Measurements from ENCODE around the gene DNAJC5G.
"Not testable (repeated sequence)": the region's sequence is repeated elsewhere in the genome, so short reads cannot be mapped to it uniquely, and the experiment has no call there.

The DNAJC5G gene

DNA sequence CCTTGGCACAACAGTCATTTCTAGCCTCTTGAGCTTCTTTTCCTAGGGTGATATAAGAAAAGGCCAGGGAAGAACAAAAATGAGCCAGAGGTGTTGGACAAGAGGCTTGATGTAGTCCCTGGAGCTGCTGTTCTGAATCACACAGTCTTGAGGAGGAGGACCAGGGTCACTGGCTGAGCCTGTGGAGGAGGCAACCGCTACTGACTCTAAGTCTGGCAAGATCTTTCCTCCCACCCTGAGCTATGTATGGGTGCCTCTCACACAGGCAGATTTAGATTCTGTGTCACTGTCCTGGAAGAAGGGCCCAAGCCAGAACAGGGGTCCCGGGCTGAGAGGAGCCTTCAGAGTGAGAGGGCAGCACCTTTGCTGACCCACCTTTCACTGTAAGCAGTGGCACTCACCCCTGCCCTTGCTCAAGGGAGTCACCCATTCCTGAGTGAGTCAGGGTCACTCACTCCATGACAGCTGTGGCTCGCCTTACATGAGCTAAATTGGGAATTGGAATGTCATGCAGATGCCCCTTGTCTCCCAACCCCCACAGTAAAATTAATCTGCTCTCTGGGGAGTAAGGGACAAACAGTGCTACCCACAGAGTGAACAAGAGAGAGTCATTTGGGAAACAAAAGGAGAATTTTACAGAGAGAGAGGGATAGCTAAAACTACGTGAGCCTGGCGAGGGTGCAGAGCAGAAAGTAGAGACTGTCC, 6.8 kb downstream of the DNAJC5G start, which contains the start of gene TRIM54:
TRIM54 (plus strand) TSS at position 575 of the 705 bp plus-strand sequence. CDS start 303 bp downstream, outside the sequence.
- peak; percentile 55 to 73 (median 68) for DNase-seq

DNA sequence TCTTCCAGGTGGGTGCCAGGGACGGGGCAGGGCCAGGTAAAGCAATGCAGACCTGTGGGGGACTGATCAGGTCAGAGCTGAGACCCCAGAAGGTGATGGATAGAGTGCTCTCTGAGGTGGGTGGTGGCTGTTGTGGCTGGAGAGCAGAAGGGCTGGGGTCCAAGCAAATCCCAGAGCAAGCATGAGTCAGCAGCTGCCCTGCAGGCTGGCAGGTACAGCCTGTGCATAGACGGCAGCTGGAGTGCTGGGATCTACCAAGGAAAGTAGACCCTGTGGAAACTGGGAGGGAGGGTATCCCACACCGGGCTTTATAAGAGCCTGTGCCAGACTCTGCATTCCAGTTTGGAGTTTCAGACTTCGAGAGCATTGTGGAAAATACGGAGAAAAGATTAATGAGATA, 7.7 kb downstream of the DNAJC5G start:
- no peak for DNase-seq

DNA sequence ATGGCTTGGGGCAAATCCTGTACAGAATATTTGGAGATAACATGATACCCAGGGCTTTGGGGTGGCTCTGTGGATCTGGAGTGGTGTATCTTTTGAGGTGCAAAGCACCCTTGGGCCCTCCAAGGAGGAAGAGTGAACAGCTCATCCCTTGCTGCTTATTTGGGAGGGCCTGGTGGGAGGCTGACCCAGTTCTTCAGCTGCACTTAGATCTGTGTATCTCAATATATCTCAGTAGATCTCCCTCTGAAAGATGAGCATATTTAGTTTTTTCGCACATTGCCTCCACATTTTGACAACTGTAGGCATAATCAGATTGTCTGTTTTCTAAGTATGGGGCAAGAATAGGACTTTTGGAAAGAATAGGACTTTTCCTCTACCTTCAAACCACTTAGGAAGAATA, 9.8 kb downstream of the DNAJC5G start:
- no peak for DNase-seq

DNA sequence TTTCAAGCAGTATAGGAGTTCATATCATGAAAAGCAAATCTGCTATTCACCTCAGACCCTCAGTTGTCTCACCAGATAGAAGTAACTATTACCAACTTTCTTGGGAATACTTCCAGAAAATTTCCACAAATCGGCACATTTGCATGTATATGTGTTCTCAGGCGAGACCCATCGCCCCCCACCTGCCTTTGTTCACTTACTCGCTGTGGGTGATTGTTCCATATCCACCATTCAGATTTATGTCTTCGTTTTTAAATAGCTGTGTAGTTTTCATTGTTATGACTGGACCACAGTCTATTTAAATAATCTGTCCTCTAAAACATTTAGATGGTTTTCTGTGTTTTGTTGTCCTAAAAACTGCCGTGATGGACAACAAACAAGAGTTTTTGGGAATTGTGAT, 10.2 kb downstream of the DNAJC5G start:
- DNase-seq: no peak

DNA sequence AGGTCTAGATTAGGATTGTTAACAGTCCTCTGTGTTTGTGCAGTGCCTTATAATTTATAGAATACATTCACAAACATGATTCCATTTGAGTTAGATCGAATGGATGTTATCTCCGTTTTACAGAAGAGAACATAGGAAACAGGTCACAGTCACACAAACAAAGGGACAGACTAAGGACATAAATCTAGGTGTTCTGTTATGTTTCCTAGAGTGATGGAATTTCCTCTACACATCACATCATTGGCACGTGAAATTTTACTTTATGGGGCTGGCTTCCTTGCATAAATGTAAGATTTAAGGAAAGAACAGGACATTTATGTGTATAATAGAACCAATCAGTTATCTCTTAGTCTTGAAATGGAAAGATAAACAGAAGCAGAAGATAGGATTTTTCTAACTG, 13.4 kb downstream of the DNAJC5G start:
- DNase-seq: no peak

DNA sequence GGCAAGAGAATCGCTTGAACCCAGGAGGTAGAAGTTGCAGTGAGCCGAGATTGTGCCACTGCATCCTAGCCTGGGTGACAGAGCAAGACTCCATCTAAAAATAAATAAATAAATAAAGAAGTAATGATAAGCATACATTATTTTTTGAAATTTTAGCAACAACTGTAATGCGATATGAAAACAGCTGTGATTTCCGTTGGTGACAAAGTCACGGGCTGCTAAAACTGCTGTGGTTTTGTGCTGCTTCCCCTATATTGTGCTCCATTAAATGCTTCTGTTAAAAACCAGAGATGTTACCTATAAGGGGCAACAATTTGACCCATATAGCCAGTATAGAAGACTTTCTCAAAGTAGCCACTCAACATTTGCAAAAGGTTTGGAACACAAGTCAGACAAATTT, 15.3 kb downstream of the DNAJC5G start:
- DNase-seq: no peak

DNA sequence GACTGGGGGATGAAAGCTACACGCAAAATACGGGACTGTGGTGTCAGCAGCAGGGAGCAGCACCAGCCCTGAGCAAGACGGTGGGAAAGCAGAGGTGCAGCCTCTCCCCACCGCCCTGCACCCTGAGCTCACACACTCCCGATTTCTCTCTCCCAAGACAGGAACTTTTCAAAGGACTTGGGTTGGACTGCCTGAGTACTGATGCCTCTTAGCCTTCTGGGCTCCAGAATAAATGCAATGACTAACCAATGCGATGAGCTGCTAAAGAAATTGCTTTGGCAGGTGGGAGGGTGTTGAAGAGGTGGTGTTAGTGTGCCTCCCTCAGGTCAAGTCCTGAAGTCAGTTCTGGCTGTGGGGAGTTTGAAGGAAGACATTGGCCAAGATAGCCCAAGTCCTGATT, 16.6 kb downstream of the DNAJC5G start:
- DNase-seq: no peak

DNA sequence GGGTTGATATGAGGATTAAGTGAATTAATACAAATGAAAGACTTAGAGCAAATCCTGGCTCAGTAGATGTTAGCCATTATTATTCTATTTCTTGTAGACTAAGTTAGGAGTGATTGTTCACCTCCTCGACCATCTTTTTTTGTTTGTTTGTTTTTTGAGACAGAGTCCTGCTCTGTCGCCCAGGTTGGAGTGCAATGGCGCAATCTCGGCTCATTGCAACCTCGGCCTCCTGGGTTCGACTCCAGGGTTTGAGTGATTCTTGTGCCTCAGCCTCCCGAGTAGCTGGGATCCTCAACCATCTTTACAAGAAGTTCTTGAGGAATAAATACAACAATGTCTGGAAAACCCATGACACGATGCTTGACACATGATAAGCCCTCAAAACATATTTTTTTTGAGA, 19.7 kb downstream of the DNAJC5G start:
- no peak for DNase-seq

DNA sequence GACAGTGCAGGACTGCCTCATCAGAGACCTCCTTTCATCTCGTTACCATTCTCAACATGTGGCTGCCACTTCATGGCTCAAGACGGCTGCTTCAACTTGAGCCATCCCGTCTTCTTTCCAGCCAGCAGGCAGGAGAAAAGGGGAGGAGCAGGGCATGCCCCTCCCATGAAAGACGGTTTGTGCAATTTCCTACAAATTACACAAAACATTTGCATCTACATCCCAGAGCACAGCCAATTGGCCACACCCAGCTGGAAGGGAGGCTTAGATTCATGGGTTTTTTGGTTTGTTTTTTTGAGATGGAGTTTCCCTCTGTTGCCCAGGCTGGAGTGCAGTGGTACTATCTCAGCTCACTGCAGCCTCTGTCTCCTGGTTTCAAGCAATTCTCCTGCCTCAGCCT, 21.2 kb downstream of the DNAJC5G start:
- peak in 2 of 4 experiments; percentile 26 to 30 for DNase-seq

DNA sequence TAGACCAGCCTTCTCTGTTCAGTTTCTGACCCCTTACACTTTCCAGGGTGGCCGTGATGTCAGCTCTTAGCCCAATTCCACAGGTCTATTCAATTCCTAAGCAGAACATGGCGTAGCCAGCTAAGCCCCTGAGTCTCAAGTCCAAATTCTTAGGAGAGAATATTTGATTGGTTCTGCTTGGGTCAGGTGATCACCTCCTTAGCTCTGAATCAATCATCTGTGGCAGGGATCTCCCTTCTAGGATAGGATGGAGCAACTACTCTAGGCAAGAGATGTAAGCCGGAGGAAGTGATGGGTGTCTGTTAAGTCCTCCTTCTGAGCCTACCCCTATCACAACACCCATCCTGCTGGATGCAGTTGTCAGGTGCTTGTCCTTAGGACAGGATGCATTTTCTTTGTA, 22.0 kb downstream of the DNAJC5G start:
- DNase-seq: no peak

DNA sequence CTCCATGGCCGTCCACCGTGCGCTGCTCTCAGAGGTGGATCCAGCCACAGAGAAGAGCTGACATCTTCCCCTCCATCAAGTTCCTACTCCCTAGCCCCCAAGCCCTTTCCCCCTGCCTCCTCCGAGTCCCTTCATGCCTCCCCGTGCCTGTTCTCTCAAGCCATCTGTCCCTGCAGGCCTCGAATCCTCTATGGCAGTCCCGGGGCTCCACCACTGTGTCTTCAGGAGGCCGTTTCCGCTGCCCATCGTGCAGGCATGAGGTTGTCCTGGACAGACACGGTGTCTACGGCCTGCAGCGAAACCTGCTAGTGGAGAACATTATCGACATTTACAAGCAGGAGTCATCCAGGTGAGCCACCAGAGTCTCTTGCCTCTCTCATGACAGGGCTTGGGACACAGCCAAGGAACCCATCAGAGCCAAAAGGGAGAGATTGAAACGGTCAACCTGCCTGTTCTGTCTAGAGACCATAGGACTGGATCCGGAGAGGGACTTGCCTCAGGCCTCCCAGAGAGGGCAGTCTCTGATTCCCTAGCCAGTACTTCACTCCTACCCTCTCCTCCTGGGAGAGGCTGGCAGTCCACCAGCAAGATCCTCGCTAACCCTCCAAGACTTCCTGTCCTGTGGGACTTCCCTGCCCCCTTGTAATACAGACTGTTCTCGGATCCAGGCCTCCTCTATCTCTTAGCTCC, 23.3 kb downstream of the DNAJC5G start:
- DNase-seq: no peak

DNA sequence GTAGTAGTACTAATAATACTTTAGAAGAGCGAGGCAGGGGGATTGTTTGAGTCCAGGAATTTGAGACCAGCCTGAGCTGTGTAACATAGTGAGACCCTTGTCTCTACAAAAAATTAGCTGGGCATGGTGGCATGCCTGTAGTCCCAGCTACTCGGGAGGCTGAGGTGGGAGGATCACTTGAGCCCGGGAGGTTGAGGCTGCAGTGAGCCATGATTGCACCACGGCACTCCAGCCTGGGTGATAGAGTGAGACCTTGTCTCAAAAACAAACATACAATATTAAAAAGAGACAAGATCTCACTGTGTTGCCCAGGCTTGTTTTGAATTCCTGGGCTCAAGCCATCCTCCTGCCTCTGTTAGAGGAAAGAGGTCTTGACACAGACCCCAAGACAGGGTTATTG, 25.4 kb downstream of the DNAJC5G start:
- not testable (repeated sequence) for DNase-seq

DNA sequence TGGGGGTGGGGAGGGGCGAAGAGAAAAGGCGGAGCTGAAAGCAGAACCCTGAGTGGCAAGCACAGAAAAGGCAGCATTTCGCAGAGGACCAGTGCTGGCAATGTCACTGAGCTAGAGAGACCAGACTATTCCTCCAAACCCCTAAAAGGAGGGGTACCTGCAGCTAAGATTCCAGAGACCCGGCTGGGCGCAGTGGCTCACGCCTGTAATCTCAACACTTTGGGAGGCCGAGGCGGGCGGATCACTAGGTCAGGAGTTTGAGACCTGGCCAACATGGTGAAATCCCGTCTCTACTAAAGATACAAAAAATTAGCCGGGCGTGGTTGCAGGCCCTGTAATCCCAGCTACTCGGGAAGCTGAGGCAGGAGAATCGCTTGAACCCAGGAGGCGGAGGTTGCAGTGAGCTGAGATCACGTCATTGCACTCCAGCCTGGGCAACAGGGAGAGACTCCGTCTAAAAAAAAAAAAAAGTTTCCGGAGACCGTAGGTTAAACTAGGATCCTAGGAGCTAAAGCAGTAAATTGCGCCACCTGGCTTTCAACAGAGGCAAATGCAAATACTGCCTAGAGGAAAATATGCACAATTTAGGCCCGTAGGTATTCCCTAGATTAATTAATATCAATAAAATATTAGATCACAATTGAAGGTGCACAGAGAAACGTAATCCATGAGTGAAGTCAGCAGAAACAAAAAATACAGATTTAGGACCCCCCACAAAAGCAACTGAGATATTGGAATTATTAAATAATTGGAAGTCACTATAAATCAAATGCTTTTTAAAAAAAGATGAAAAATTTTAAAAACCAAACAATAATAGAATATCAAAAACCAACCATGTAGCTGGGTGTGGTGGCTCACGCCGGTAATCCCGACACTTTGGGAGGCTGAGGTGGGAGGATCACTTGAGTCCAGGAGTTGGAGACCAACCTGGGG, 28.1 kb downstream of the DNAJC5G start:
- DNase-seq: peak; percentile 78 to 92 (median 86)

DNA sequence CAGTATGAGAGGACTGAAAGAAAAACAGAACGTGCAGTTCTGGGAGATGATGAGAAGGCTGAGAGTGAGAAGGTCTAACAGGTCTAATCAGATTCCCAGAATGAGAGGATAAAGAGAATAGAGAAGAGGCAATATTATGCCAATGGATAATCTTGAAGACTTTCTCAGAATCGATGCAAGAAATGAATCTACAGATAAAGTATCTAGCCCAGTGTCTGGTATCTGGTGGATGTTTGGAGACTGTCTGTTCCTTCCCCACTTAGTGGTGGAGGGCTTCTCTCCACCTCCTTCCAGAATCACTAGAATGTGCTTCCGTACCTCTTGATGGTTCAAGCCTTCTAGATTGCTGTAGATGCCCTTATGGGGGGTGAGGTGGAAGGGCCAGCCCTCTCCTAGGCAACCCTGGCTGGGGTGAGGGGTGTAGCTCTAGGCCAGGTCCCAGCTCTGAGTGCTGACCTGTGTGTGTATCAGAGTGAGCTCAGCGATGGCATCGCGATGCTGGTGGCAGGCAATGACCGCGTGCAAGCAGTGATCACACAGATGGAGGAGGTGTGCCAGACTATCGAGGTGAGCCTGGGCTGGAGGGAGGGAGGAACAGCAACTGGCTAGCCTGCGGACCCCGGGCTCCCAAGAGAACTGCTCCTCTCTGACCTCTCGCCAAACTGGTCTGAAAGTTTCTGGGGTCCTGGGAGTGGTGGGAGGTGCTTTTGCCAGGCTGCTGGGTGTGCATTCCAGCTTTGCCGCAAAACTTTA, 29.4 kb downstream of the DNAJC5G start:
- no peak for DNase-seq

DNA sequence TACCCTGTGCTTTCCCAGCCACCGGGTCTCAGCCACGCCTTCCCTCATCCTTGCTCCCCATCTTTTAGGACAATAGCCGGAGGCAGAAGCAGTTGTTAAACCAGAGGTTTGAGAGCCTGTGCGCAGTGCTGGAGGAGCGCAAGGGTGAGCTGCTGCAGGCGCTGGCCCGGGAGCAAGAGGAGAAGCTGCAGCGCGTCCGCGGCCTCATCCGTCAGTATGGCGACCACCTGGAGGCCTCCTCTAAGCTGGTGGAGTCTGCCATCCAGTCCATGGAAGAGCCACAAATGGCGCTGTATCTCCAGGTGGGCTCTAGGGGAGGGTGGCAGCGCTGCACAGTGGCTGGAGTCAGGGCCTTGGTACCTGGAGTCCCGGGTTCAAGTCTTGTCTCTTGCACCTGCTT, 30.3 kb downstream of the DNAJC5G start:
- DNase-seq: no peak

DNA sequence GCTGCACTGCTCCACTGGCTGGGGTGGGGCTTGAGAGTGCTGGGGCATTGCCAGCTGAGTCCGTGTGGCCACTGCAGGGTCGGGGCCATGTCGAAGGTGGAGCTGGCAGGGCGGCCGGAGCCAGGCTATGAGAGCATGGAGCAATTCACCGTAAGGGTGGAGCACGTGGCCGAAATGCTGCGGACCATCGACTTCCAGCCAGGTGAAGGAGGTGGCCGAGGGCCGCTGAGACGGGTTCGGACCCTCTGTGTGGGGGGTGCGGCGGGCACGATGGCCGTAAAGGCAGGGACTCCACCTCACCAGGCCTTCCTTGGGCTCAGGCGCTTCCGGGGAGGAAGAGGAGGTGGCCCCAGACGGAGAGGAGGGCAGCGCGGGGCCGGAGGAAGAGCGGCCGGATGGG, 30.9 kb downstream of the DNAJC5G start:
- DNase-seq: no peak

DNA sequence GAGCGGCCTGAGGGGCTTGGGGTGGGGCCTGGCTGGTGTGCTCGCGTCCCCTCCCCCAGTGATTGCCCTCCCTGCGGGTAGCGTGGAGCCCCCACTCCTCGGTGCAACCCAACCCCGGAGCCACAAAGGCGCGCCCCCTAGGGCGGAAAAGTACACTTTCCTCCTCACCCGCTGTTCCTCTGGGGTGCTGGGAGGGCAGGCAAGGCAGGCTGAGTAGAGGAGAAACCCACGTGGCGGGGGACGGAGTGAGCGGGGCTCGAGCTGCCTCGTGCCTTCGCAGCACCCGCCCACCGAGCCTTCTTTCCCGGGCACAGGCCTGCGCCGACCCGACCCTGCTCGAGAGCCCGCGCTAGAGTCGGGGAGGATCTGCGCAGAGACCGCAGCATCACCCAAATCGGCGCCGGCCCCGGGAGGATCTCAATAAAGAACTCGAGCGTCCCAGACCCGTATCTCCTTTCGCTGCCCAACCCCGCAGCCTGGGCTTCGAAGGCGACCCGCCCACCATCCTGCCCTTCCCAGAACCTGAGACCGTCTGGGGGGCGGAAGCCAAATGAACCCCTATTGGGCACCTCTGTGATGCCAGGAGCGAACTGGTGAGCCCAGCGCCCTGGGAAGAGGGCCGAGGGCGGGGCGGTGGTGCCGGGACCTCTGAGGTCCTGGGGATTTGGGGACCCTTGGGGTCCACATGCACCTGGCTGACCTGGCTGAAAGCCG, 31.5 kb downstream of the DNAJC5G start:
- DNase-seq: peak in 2 of 4 experiments; percentile 32 to 55

DNA sequence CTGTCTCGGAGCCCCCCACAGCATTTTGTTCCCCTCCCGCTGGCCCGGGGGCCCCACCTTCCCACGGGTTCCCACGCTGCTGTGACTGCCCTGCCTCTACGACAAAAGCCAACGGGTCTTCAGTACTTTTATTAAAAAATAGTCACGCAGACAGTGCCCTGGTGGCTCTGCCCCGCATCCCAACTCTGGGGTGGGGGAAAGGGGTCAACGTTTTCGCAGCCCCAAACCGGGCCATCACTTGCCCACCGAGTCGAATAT, 32.0 kb downstream of the DNAJC5G start:
- no peak for DNase-seq

DNA sequence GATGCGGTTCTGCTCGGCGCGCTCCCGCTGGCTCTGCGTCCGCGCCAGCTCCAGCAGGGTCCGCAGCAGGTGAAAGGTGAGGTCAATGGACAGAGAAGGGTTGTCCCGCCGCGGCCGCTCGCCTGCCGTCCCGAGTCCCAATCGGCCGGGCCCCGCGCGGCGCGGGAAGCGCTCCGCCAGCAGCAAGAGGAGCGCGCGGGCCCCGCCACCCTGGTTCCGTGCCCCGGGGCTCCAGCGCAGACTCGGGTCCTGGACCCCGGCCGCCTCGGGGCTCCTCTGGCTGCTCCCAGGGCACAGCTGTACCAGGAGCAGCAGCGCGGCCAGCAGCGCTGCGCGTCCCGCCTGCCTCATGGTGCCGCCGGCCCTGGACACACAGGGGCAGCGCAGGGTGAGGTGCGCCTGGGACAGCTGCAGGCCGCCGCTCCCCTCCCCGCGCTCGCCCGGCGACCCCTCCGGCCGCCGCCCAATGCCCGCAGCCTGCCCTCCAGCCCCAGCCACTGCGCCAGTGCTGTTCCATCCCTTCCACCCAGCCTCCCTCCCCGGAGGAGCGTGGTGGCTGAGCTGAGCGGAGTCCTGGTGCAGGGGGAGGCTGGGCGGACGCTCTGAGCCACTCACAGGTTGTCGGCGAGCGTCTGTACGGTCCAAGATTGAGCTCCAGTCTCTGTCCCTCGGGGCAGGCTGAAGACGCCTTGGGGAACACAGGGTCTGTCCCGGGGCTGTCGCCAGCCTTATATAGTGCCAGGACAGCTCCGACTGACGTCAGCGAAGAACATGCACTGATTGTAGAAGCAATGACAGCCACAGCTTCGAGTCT, 32.5 kb downstream of the DNAJC5G start:
- DNase-seq: peak in 1 of 4 experiments; percentile 20

DNA sequence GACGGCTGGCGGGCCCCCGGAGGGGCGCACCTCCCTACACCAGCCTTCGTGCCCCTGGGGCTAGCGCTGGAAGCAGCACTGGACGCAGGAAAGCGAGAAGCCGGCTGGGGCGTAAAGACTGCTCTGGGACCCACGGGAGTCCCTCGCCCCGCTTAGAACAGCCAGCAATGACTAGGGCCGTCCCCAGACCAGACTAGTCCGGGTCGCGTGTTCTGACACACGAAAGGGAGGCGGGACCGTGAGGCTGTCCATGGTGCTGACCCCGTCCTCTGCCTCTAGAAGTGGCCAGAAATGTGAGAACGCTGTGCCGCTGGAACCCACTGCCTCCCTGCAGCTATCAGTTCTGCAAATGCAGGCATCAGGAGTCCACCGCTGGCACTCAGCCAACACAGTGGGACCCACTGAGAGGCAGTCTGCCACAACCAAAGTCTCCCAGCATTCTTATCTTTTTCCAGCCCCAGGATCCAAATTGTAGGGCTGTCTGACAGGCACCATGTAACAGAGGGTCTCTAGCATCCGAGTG, 33.2 kb downstream of the DNAJC5G start, which contains the start of gene UCN:
UCN (minus strand) TSS at position 87 of the 523 bp plus-strand sequence. CDS start 550 bp downstream, outside the sequence.
- peak in 1 of 4 experiments; percentile 10 for DNase-seq

DNA sequence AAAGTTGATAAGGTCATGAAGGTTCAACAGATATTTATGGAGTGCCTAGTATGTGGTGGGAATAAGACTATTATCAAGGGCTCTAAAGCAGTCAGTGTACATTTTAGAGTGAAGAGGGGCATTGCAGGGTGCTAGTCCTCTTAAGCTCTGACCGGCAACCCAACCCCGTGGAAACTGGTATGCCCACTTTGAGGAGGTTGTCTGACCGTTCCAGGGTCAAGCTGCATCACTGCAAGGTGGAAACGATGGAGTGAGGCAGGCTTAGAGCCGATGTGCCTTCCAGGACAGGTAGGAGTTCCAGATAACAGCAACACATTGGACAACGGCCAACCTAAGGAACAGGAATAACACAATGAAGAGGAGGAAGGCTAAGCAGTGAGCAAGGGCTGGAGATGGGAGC, 34.4 kb downstream of the DNAJC5G start:
- no peak for DNase-seq
